ENCODE measurements around the gene HSPA12B.

The HSPA12B gene

GRCh38 chr20:3767110-3767426 is 34.6 kb downstream of the HSPA12B start:
- no peak for DNase-seq (ENCODE audit: low read depth)

- peak; percentile 96 for DNase-seq (ENCODE audit: low read depth)
These were observed 35.2 kb downstream of the HSPA12B start, which contains the start of gene ADISSP for GRCh38 chr20:3767427-3768341. Gene ADISSP, minus strand, starts transcription at chr20:3767753. Its CDS starts 7,653 bp downstream, at chr20:3760100.

- peak; percentile 70 for DNase-seq (ENCODE audit: low read depth)
These were observed 36.1 kb downstream of the HSPA12B start for GRCh38 chr20:3768342-3769130.

- no peak for DNase-seq (ENCODE audit: low read depth)
These were observed 39.1 kb downstream of the HSPA12B start for GRCh38 chr20:3771552-3772058.

GRCh38 chr20:3775457-3776108 is 43.1 kb downstream of the HSPA12B start:
- DNase-seq (ENCODE audit: low read depth) = no peak

GRCh38 chr20:3777381-3777715 is 44.9 kb downstream of the HSPA12B start:
- DNase-seq (ENCODE audit: low read depth) = no peak

- DNase-seq (ENCODE audit: low read depth) = no peak
These were observed 45.5 kb downstream of the HSPA12B start for GRCh38 chr20:3777716-3778629.

- no peak for DNase-seq (ENCODE audit: low read depth)
These were observed 46.5 kb downstream of the HSPA12B start for GRCh38 chr20:3778976-3779375.

GRCh38 chr20:3781153-3781910 is 48.8 kb downstream of the HSPA12B start, which contains the start of gene SPEF1:
Gene SPEF1, minus strand, starts transcription at chr20:3781448. Its CDS starts 161 bp downstream, at chr20:3781287.
- peak; percentile 91 for DNase-seq (ENCODE audit: low read depth)

GRCh38 chr20:3782597-3782996 is 50.1 kb downstream of the HSPA12B start:
- no peak for DNase-seq (ENCODE audit: low read depth)

GRCh38 chr20:3783068-3783489 is 50.6 kb downstream of the HSPA12B start:
- no peak for DNase-seq (ENCODE audit: low read depth)

- no peak for DNase-seq (ENCODE audit: low read depth)
These were observed 51.2 kb downstream of the HSPA12B start for GRCh38 chr20:3783511-3784195.

- no peak for DNase-seq (ENCODE audit: low read depth)
These were observed 51.9 kb downstream of the HSPA12B start for GRCh38 chr20:3784216-3784853.

GRCh38 chr20:3784863-3785239 is 52.4 kb downstream of the HSPA12B start:
- no peak for DNase-seq (ENCODE audit: low read depth)

GRCh38 chr20:3785240-3786125 is 53.0 kb downstream of the HSPA12B start:
- no peak for DNase-seq (ENCODE audit: low read depth)

GRCh38 chr20:3786126-3786484 is 53.6 kb downstream of the HSPA12B start:
- no peak for DNase-seq (ENCODE audit: low read depth)

GRCh38 chr20:3786665-3787323 is 54.3 kb downstream of the HSPA12B start, which contains the start of gene CENPB:
Gene CENPB, minus strand, starts transcription at chr20:3786740. Its CDS starts 257 bp downstream, at chr20:3786483.
- DNase-seq (ENCODE audit: low read depth) = no peak

All from GM04504 (cell line).